H1 (cell line): ENCODE measurements around the gene CYB561. TPM values are rescaled to one million over a fixed set of nuclear protein-coding genes. Genes with fewer than 3 reads are reported as not detected.

ENCODE experiments used
- CTCF ChIA-PET: fragments of 300-600 bp; sonication (Branson Sonifier 250); formaldehyde crosslinking; loops from one replicate; lab custom pipeline; 2021; ENCODE audit not compliant: partially characterized antibody; lab: Charles Lee
- POLR2A ChIA-PET: fragments of 300-600 bp; sonication (Branson Sonifier 250); formaldehyde crosslinking; loops from one replicate; lab custom pipeline; 2021; ENCODE audit warnings: inconsistent platforms; ENCODE audit not compliant: partially characterized antibody; lab: Charles Lee
- DNase-seq, 2 experiments: peaks; one replicate each; pipeline versions ENCODE4 v3.0.0 to v3.0.0-alpha.2; 2010 to 2022; ENCODE audit warnings: low spot score in 2 of 2, low read depth in 1 of 2, mixed read lengths in 1 of 2
- FAIRE-seq: peaks from 2 replicates; lab custom pipeline; 2011; peaks lifted over from hg19 to GRCh38; lab: Jason Lieb, UNC
- H2AFZ ChIP-seq: 2 replicates; pipeline ENCODE4 v1.8.1; 2012; ENCODE audit warnings: low read length, inconsistent platforms
- H2AK5ac ChIP-seq: 2 replicates; pipeline ENCODE4 v1.6.1; 2013; ENCODE audit warnings: low read depth, low read length
- H2BK120ac ChIP-seq: replicated peaks from 2 replicates; pipeline ENCODE3; 2013; ENCODE audit warnings: low read depth, low read length, inconsistent platforms
- H2BK12ac ChIP-seq: 2 replicates; pipeline ENCODE4 v1.6.1; 2013; ENCODE audit warnings: low read depth, low read length
- H2BK15ac ChIP-seq: 2 replicates; pipeline ENCODE4 v1.6.1; 2013; ENCODE audit warnings: low read length
- H2BK20ac ChIP-seq: 2 replicates; pipeline ENCODE4 v1.6.1; 2013; ENCODE audit warnings: low read length
- H2BK5ac ChIP-seq: 2 replicates; pipeline ENCODE4 v1.6.1; 2013; ENCODE audit warnings: low read depth, low read length
- H3K14ac ChIP-seq: 2 replicates; pipeline ENCODE4 v1.6.1; 2013; ENCODE audit warnings: inconsistent platforms; ENCODE audit not compliant: insufficient read length
- H3K18ac ChIP-seq: 2 replicates; pipeline ENCODE4 v1.6.1; 2013; ENCODE audit warnings: low read length; ENCODE audit errors: extremely low read depth
- H3K23ac ChIP-seq: 2 replicates; pipeline ENCODE4 v1.6.1; 2013; ENCODE audit warnings: inconsistent platforms; ENCODE audit not compliant: insufficient read length
- H3K23me2 ChIP-seq: 2 replicates; pipeline ENCODE4 v1.6.1; 2013; ENCODE audit warnings: low read depth, low read length
- H3K27ac ChIP-seq: 2 replicates; pipeline ENCODE4 v1.6.1; 2011; ENCODE audit warnings: low read depth, low read length, inconsistent platforms
- H3K27me3 ChIP-seq, 4 experiments: replicated peaks in 1 of 4; 1 replicate in 1 of 4; 2 replicates in 3 of 4; pipeline versions ENCODE4 v1.6.1 to v1.8.1; 2011 to 2013; ENCODE audit warnings: low read length in 3 of 4, mild to moderate bottlenecking in 3 of 4, inconsistent platforms in 2 of 4, mixed read lengths in 2 of 4, moderate library complexity in 1 of 4; ENCODE audit not compliant: control insufficient read depth in 3 of 4, insufficient read depth in 3 of 4; ENCODE audit errors: extremely low read depth in 1 of 4
- H3K36me3 ChIP-seq, 4 experiments: 2 replicates each; pipeline versions ENCODE4 v1.6.1 to v1.8.1; 2011 to 2013; ENCODE audit warnings: mild to moderate bottlenecking in 4 of 4, low read length in 3 of 4, moderate library complexity in 2 of 4, control low read depth in 1 of 4, inconsistent platforms in 1 of 4; ENCODE audit not compliant: insufficient read depth in 4 of 4, control insufficient read depth in 2 of 4
- H3K4ac ChIP-seq: replicated peaks from 2 replicates; pipeline ENCODE3; 2013; ENCODE audit warnings: low read length, low read depth, mixed read lengths, inconsistent platforms; ENCODE audit not compliant: insufficient read length
- H3K4me1 ChIP-seq, 4 experiments: replicated peaks in 1 of 4; 1 replicate in 1 of 4; 2 replicates in 3 of 4; pipeline versions ENCODE4 v1.6.1 to v1.8.1; 2011 to 2013; ENCODE audit warnings: low read length in 3 of 4, inconsistent platforms in 2 of 4, mixed read lengths in 1 of 4; ENCODE audit not compliant: insufficient read depth in 4 of 4, control insufficient read depth in 3 of 4
- H3K4me2 ChIP-seq, 2 experiments: 2 replicates each; pipeline versions ENCODE4 v1.6.1 to v1.8.1; 2011 to 2013; ENCODE audit warnings: low read depth in 2 of 2, low read length in 2 of 2, control low read depth in 1 of 2, inconsistent platforms in 1 of 2, mild to moderate bottlenecking in 1 of 2; ENCODE audit not compliant: insufficient read depth in 1 of 2
- H3K4me3 ChIP-seq, 4 experiments: fragments of 200-600, 300-600 bp in 1 of 4; sonication (generic), shearing (Covaris generic), sonication (Bioruptor Twin) in 1 of 4; 2 replicates each; pipeline versions ENCODE4 v1.5.1 to v1.8.1; 2011 to 2016; ENCODE audit warnings: low read length in 4 of 4, low read depth in 3 of 4, control low read depth in 2 of 4, inconsistent platforms in 2 of 4, mild to moderate bottlenecking in 2 of 4, mixed read lengths in 1 of 4, moderate library complexity in 1 of 4; ENCODE audit not compliant: insufficient read depth in 2 of 4; ENCODE audit errors: extremely low read depth in 1 of 4
- H3K56ac ChIP-seq: replicated peaks from 2 replicates; pipeline ENCODE3; 2013; ENCODE audit warnings: low read depth, mild to moderate bottlenecking, mixed read lengths, low read length, inconsistent platforms; ENCODE audit not compliant: insufficient read length
- H3K79me1 ChIP-seq: 2 replicates; pipeline ENCODE4 v1.6.1; 2013; ENCODE audit warnings: low read depth, low read length, control low read depth
- H3K79me2 ChIP-seq, 2 experiments: 2 replicates each; pipeline versions ENCODE4 v1.6.1 to v1.8.1; 2012 to 2013; ENCODE audit warnings: low read length in 2 of 2, mild to moderate bottlenecking in 2 of 2, inconsistent platforms in 1 of 2; ENCODE audit not compliant: insufficient read depth in 2 of 2, control insufficient read depth in 1 of 2
- H3K9ac ChIP-seq, 4 experiments: replicated peaks in 1 of 4; 1 replicate in 1 of 4; 2 replicates in 3 of 4; pipeline versions ENCODE4 v1.6.1 to v1.8.1; 2011 to 2013; ENCODE audit warnings: low read depth in 3 of 4, low read length in 3 of 4, control low read depth in 2 of 4, mild to moderate bottlenecking in 2 of 4, moderate library complexity in 2 of 4, inconsistent platforms in 1 of 4; ENCODE audit errors: extremely low read depth in 1 of 4
- H3K9me3 ChIP-seq, 2 experiments: 2 replicates each; pipeline versions ENCODE4 v1.6.1 to v1.8.1; 2012 to 2013; ENCODE audit warnings: mild to moderate bottlenecking in 2 of 2, moderate library complexity in 2 of 2, control low read depth in 1 of 2, inconsistent platforms in 1 of 2, low read depth in 1 of 2, low read length in 1 of 2, mixed read lengths in 1 of 2; ENCODE audit not compliant: insufficient read depth in 2 of 2
- H4K20me1 ChIP-seq, 2 experiments: replicated peaks in 1 of 2; 2 replicates each; pipeline versions ENCODE3 to v1.8.1; 2011 to 2013; ENCODE audit warnings: inconsistent platforms in 2 of 2, low read length in 2 of 2, mild to moderate bottlenecking in 1 of 2; ENCODE audit not compliant: insufficient read depth in 2 of 2, control insufficient read depth in 1 of 2
- H4K5ac ChIP-seq: 2 replicates; pipeline ENCODE4 v1.6.1; 2013; ENCODE audit warnings: low read length, low read depth, mixed read lengths, inconsistent platforms; ENCODE audit not compliant: insufficient read length
- H4K8ac ChIP-seq: 2 replicates; pipeline ENCODE4 v1.8.0; 2013; ENCODE audit warnings: mild to moderate bottlenecking, moderate library complexity, low read length, inconsistent platforms; ENCODE audit not compliant: insufficient read depth; ENCODE audit errors: extremely low read depth
- H4K91ac ChIP-seq: replicated peaks from 2 replicates; pipeline ENCODE3; 2013; ENCODE audit warnings: low read length, mixed read lengths, inconsistent platforms; ENCODE audit not compliant: insufficient read length
- CBX8 ChIP-seq: fragments of 300-800, 300-1000 bp; sonication (generic); IDR thresholded peaks from 2 replicates; pipeline ENCODE4 v1.7.1; 2016; ENCODE audit warnings: low read depth, low read length, borderline replicate concordance
- EGR1 ChIP-seq: IDR thresholded peaks from 2 replicates; pipeline ENCODE4 v1.6.1; 2011; ENCODE audit warnings: low read depth, low read length, borderline replicate concordance
- MAFK ChIP-seq: IDR thresholded peaks from 2 replicates; pipeline ENCODE4 v1.6.1; 2012; ENCODE audit warnings: low read depth, mild to moderate bottlenecking, improper control_type of control experiment, low read length
- NRF1 ChIP-seq: IDR thresholded peaks from 2 replicates; pipeline ENCODE4 v1.6.1; 2011; ENCODE audit warnings: mild to moderate bottlenecking, low read depth, low read length, improper control_type of control experiment
- POLR2A ChIP-seq, 2 experiments: IDR thresholded peaks; 1 replicate in 1 of 2; 2 replicates in 1 of 2; pipeline ENCODE4 v1.6.1; 2011; ENCODE audit warnings: low read depth in 2 of 2, low read length in 2 of 2, mild to moderate bottlenecking in 2 of 2; ENCODE audit errors: control extremely low read depth in 1 of 2
- RBBP5 ChIP-seq: IDR thresholded peaks from 2 replicates; pipeline ENCODE4 v1.7.1; 2012; ENCODE audit warnings: low read depth, mild to moderate bottlenecking, inconsistent platforms, low read length, moderate library complexity, borderline replicate concordance
- RNF2 ChIP-seq: fragments of 200-900, 300-1000 bp; sonication (generic); IDR thresholded peaks from 2 replicates; pipeline ENCODE4 v1.7.1; 2016; ENCODE audit warnings: borderline replicate concordance, low read depth, mild to moderate bottlenecking, antibody characterized with exemption, low read length; ENCODE audit not compliant: poor library complexity, severe bottlenecking; ENCODE audit errors: missing control alignments
- SP4 ChIP-seq: IDR thresholded peaks from 2 replicates; pipeline ENCODE4 v1.6.1; 2012; ENCODE audit warnings: low read length, inconsistent platforms
- SUZ12 ChIP-seq: fragments of 200-600 bp; sonication (generic); IDR thresholded peaks from 2 replicates; pipeline ENCODE4 v1.6.1; 2012; ENCODE audit warnings: mild to moderate bottlenecking, inconsistent platforms, low read length, moderate library complexity, mixed read lengths
- TAF1 ChIP-seq: IDR thresholded peaks from 2 replicates; pipeline ENCODE4 v1.6.1; 2011; ENCODE audit warnings: mild to moderate bottlenecking, low read depth, low read length
- TAF7 ChIP-seq: optimal IDR thresholded peaks from 2 replicates; pipeline ENCODE3; 2011; ENCODE audit warnings: low read depth, mild to moderate bottlenecking, inconsistent platforms, low read length, moderate library complexity, borderline replicate concordance
- TEAD4 ChIP-seq: IDR thresholded peaks from 2 replicates; pipeline ENCODE4 v1.6.1; 2012; ENCODE audit warnings: low read depth, low read length, inconsistent platforms, mixed read lengths
- ZNF274 ChIP-seq: IDR thresholded peaks from 2 replicates; pipeline ENCODE4 v1.7.0; 2012; ENCODE audit warnings: low read length, borderline replicate concordance; ENCODE audit errors: extremely low read depth
- WGBS, 2 experiments: shearing (Covaris generic) in 1 of 2; methylation state at CpG; one replicate each; pipeline versions ENCODE4 v1.1.6 to v1.1.7; 2013 to 2015; ENCODE audit warnings: low lambda C conversion rate in 2 of 2, mixed read lengths in 2 of 2, inconsistent platforms in 1 of 2, low coverage in 1 of 2, missing lambda C conversion rate in 1 of 2; ENCODE audit not compliant: insufficient replicate concordance in 2 of 2, insufficient coverage in 1 of 2, insufficient read length in 1 of 2; ENCODE audit errors: extremely low coverage in 1 of 2, missing lambda C conversion rate in 1 of 2; 5-methylcytosine and 5-hydroxymethylcytosine counted together
- polyA plus RNA-seq, 7 experiments: library from polyadenylated mRNA; depleted of rRNA in 3 of 7; stranded (reverse) in 5 of 7; unstranded in 2 of 7; fragments of >200 nt in 5 of 7; fragments of 200-250 nt in 2 of 7; gene quantifications; 1 replicate in 5 of 7; 2 replicates in 1 of 7; 4 replicates in 1 of 7; pipeline versions ENCODE4 v1.2.1 to v1.2.3, GENCODE V29; 2011 to 2013; ENCODE audit warnings: missing spikeins in 2 of 7, mixed read lengths in 2 of 7
- total RNA-seq: library from RNA; stranded (reverse); fragmentation: NEBNext Ultra II Directional; extraction: Animal tissue kit (Norgen Biotek cat#: 25700); gene quantifications from 2 replicates; pipeline ENCODE4 v1.2.1, GENCODE V29; 2021

CYB561 gene
- total and polyA plus RNA-seq, 2 of the 8 experiments (the other 6 are each of a cell fraction or from before 2014, with no cell fraction given), result 19.7 to 23.4 TPM

- Histone ChIP-seq H3K9me3 (no peaks in the 10 kb centered on the region), H3K23me2 (no peaks in the 10 kb centered on the region), H3K18ac (no peak overlapping the region), H3K36me3 (no peaks in the 10 kb centered on the region), H2BK12ac (no peak overlapping the region), H3K79me2 (no peaks in the 10 kb centered on the region), H3K27ac (no peak overlapping the region), H4K20me1 (no peaks in the 10 kb centered on the region), H3K4me3 (no peak overlapping the region), H3K9ac (no peak overlapping the region), H2BK15ac (no peak overlapping the region), H2AK5ac (no peak overlapping the region), H3K4ac (no peak overlapping the region), H4K91ac (no peak overlapping the region), H3K27me3 (peaks cover 0 to 8% (median 5%) of the 10 kb centered on the region in 4 experiments; a peak in 4 of 7 replicates), H3K23ac (no peak overlapping the region), H2AFZ (no peak overlapping the region), H3K4me2 (no peak overlapping the region), H3K79me1 (no peaks in the 10 kb centered on the region), H3K14ac (no peak overlapping the region), H3K56ac (no peak overlapping the region), H2BK20ac (no peak overlapping the region), H3K4me1 (peaks cover 0 to 7% (median 4%) of the 10 kb centered on the region in 4 experiments; a peak in 5 of 7 replicates), H4K5ac (no peak overlapping the region), H2BK120ac (no peak overlapping the region), H4K8ac (no peak overlapping the region), H2BK5ac (no peak overlapping the region)
- no peak for FAIRE-seq
- POLR2A ChIA-PET, result interaction anchor here (1.4 kb wide), 1 partner anchor 36 kb away, joined by 4 read pairs; no protein-coding TSS in a partner anchor
- DNase-seq, result no peak
- CTCF ChIA-PET, result interaction anchor here (0.7 to 27.9 kb wide), 4 partner anchors 14 to 383 kb away, joined by 3 to 758 read pairs (median 32); partner anchors contain the start of gene CYB561
- 70% methylated on average over 9 of the region's 10 CpGs; no CpG with 5 or more reads in 1 of the 2 experiments for WGBS, 2 experiments
- TF ChIP-seq RNF2 (no peak), SP4 (no peak), CBX8 (no peak), MAFK (no peak), TAF7 (no peak), TAF1 (no peak), NRF1 (no peak), SUZ12 (no peak), POLR2A (IDR thresholded peaks at IDR 0.05; ENCODE audit: control extremely low read depth in 1 of 2, low read depth in 2 of 2, low read length in 2 of 2) (no peak), EGR1 (no peak), ZNF274 (no peak), RBBP5 (no peak), TEAD4 (no peak)
These were observed 36.9 kb upstream of the CYB561 start for GRCh38 chr17:63483038-63483437.
